Measurements from ENCODE around the gene CDH10. TPM values are rescaled to one million over a fixed set of nuclear protein-coding genes. Genes with fewer than 3 reads are reported as not detected.

Gene CDH10
- total and polyA plus RNA-seq, 3 experiments from 2014 or later, result not detected

DNA sequence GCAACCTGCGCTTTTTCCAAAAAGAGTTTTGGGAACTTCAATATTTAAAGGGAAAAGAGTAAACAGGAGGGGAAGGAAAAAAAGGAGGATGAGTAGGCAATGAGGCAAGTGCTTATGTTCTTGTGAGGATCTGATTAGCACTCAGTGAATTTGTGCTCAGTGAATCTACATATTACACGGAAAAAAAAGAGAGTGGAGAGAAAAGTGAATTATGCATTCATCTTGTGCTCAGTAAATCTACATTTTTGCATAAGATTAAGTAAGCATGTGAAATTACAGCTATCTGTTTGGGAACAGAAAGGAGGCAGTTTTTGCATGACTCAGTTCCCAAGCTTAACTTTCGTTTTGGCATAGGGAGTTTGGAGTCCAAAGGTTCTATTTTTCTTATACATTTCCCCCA lies 170.1 kb downstream of the CDH10 start:
- H3K27me3 ChIP-seq (ENCODE audit: insufficient read depth, low read length, poor library complexity, severe bottlenecking), result no peaks in the 10 kb centered on the region
- POLR2A ChIA-PET, result no interaction called here
- H3K36me3 Mint-ChIP-seq, result no peaks in the 10 kb centered on the region
- H3K27ac Mint-ChIP-seq, result no peak overlapping the region
- no peak for DNase-seq
- no peak overlapping the region for H3K27ac ChIP-seq (ENCODE audit: low read depth, low read length)
- no peaks in the 10 kb centered on the region for H3K27me3 Mint-ChIP-seq
- no peaks in the 10 kb centered on the region for H3K4me1 ChIP-seq (ENCODE audit: insufficient read depth, low read length)
- no peak overlapping the region for H3K4me3 ChIP-seq (ENCODE audit: low read length)
- peaks cover 8 to 48% (median 15%) of the 10 kb centered on the region in 5 donors for H3K9me3 Mint-ChIP-seq
- no peaks in the 10 kb centered on the region for H3K9me3 ChIP-seq (ENCODE audit: low read length)
- no peaks in the 10 kb centered on the region for H3K4me1 Mint-ChIP-seq
- CTCF ChIA-PET, result no interaction called here
- no peaks in the 10 kb centered on the region for H3K36me3 ChIP-seq (ENCODE audit: insufficient read depth, low read length)
- no peak overlapping the region for H3K4me3 Mint-ChIP-seq

DNA sequence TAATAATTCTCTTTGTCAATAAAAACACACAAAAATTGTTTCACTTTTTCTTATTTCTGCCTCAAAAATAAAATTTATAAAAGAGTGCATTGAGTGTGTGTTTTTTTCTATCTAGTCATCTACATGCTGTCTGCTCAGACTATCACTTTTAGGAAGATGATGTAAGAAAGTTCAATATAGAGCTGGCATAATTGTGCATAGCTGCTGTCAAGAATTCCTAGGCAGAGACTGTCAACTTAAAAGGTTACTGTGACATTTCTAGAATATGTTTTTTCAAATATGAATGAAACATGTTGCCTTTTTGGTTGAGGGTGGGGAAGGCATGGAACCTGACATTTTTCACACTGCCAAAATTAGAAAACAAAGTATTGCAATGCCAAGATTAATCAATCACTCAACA lies 172.3 kb downstream of the CDH10 start:
- Histone ChIP-seq H3K27me3 (ENCODE audit: insufficient read depth, low read length, poor library complexity, severe bottlenecking) (no peaks in the 10 kb centered on the region), H3K9me3 (ENCODE audit: low read length) (no peaks in the 10 kb centered on the region), H3K36me3 (ENCODE audit: insufficient read depth, low read length) (no peaks in the 10 kb centered on the region), H3K4me3 (ENCODE audit: low read length) (no peak overlapping the region), H3K4me1 (ENCODE audit: insufficient read depth, low read length) (no peaks in the 10 kb centered on the region), H3K27ac (ENCODE audit: low read depth, low read length) (no peak overlapping the region)
- CTCF ChIA-PET, result no interaction called here
- Mint-ChIP-seq H3K9me3 (peaks cover 0 to 44% (median 11%) of the 10 kb centered on the region in 5 donors), H3K4me3 (no peak overlapping the region), H3K27ac (no peak overlapping the region), H3K4me1 (no peaks in the 10 kb centered on the region), H3K27me3 (no peaks in the 10 kb centered on the region), H3K36me3 (no peaks in the 10 kb centered on the region)
- POLR2A ChIA-PET, result no interaction called here
- DNase-seq, result no peak

DNA sequence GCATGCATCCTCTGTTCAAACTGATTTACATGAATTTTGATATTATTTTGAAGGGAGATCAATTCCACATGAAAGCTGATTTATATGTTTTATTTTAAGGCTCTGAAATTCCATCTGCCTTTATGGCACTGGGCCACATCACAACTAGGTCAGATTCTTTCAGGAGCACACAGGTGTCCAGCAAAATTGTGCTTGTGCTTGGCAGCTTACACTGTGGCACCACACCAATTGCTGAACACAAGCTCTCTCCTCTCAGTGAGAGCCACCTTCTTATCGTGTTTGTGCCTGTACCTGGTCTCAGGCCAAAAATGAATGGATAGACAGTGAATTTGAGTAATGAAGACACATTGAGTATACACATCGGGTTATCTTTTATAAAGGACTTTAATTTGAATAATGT lies 200.4 kb downstream of the CDH10 start:
- Histone ChIP-seq H3K9me3 (ENCODE audit: low read length) (no peaks in the 10 kb centered on the region), H3K36me3 (ENCODE audit: insufficient read depth, low read length) (no peaks in the 10 kb centered on the region), H3K27me3 (ENCODE audit: insufficient read depth, low read length, poor library complexity, severe bottlenecking) (no peaks in the 10 kb centered on the region), H3K27ac (ENCODE audit: low read depth, low read length) (no peak overlapping the region), H3K4me1 (ENCODE audit: insufficient read depth, low read length) (no peaks in the 10 kb centered on the region), H3K4me3 (ENCODE audit: low read length) (no peak overlapping the region)
- Mint-ChIP-seq H3K9me3 (peaks cover 6 to 36% (median 14%) of the 10 kb centered on the region in 5 donors), H3K36me3 (no peaks in the 10 kb centered on the region), H3K27me3 (no peaks in the 10 kb centered on the region), H3K27ac (no peak overlapping the region), H3K4me3 (no peak overlapping the region), H3K4me1 (no peaks in the 10 kb centered on the region)
- ChIA-PET CTCF (no interaction called here), POLR2A (no interaction called here)
- DNase-seq, result no peak

DNA sequence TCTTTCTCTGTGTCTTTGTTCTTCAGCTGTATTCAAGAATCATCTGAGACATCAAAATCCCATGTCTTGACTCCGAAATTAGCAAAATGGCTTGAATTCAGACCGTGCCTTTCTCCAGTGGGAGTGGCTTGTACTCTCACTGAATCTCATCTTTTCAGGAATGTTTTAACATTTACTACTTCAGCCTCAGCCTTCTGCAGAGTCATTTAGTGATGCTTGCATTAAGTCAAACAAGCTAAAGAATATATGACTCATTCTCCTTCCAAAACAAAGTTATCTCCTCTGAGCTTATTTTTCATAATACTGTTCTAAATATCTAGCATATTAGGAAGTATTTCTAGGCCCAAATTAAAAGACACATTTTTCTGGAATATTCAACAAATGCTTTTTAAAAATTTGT lies 205.3 kb downstream of the CDH10 start:
- Histone ChIP-seq H3K27ac (ENCODE audit: low read depth, low read length) (no peak overlapping the region), H3K27me3 (ENCODE audit: insufficient read depth, low read length, poor library complexity, severe bottlenecking) (no peaks in the 10 kb centered on the region), H3K4me1 (ENCODE audit: insufficient read depth, low read length) (no peaks in the 10 kb centered on the region), H3K9me3 (ENCODE audit: low read length) (no peaks in the 10 kb centered on the region), H3K36me3 (ENCODE audit: insufficient read depth, low read length) (no peaks in the 10 kb centered on the region), H3K4me3 (ENCODE audit: low read length) (no peak overlapping the region)
- Mint-ChIP-seq H3K9me3 (peaks cover 5 to 40% (median 9%) of the 10 kb centered on the region in 5 donors), H3K4me3 (no peak overlapping the region), H3K4me1 (no peaks in the 10 kb centered on the region), H3K27me3 (no peaks in the 10 kb centered on the region), H3K27ac (no peak overlapping the region), H3K36me3 (no peaks in the 10 kb centered on the region)
- no peak for DNase-seq
- ChIA-PET CTCF (no interaction called here), POLR2A (no interaction called here)

Measured in CD8-positive, alpha-beta memory T cell (primary cell).